Loucy (cell line): Measurements from ENCODE around the gene TRERF1.

Experiments used
- CTCF ChIP-seq: fragments of 200-600 bp; sonication (generic); conservative IDR thresholded peaks from 2 replicates; pipeline ENCODE4 v1.5.1; 2014; ENCODE audit warnings: mild to moderate bottlenecking, antibody characterized with exemption, low read length
- EZH2phosphoT487 ChIP-seq: fragments of 200-600 bp; IDR thresholded peaks from 2 replicates; pipeline ENCODE4 v1.6.1; 2018; ENCODE audit warnings: antibody characterized with exemption, mild to moderate bottlenecking, moderate library complexity, borderline replicate concordance

GRCh38 chr6:42295677-42296076 lies 156.0 kb downstream of the TRERF1 start:
- TF ChIP-seq CTCF (no peak), EZH2phosphoT487 (no peak)
